ENCODE data around the gene MMP23B.
"Not testable (repeated sequence)": the region's sequence is repeated elsewhere in the genome, so short reads cannot be mapped to it uniquely, and the experiment has no call there.

Gene MMP23B

DNA sequence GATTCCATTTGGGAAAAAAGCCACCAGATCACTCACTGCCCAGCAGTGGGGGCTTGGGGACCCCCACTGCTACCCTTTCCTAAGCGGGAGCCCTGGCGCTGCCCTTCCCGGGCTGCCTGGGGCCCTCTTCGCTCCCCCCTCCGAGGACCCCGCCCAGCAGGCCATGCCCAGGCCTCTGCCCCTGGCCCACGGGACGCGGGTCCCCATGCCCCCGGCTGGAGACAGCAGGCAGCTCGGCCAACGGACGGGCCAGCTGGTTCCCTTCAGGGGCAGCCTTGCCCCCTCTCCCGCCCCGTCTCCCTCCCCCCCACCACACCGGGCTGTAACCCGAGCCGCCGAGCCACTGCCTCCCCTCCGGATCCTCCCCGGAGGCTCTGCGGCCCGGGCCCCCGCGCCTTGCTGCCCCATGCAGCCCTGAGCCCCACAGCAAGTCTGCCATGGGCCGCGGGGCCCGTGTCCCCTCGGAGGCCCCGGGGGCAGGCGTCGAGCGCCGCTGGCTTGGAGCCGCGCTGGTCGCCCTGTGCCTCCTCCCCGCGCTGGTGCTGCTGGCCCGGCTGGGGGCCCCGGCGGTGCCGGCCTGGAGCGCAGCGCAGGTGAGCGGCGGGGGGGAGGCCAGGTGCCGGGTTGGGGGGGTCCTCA is at the start of gene MMP23B:
TSS of gene MMP23B (plus strand) at position 392 of the 639 bp plus-strand sequence. CDS start at position 438, 46 bp downstream.
- DNase-seq = no peak

- no peak for DNase-seq
Measured at GRCh38 chr1:1582585-1583346, 49.2 kb upstream of the MMP23B start.

- DNase-seq = no peak
Measured at GRCh38 chr1:1583347-1584010, 48.5 kb upstream of the MMP23B start.

- no peak for DNase-seq
Measured at GRCh38 chr1:1591452-1591851, 40.5 kb upstream of the MMP23B start.

GRCh38 chr1:1593834-1594601 is 38.0 kb upstream of the MMP23B start:
- DNase-seq = no peak

GRCh38 chr1:1594602-1595260 is 37.2 kb upstream of the MMP23B start:
- no peak for DNase-seq

DNA sequence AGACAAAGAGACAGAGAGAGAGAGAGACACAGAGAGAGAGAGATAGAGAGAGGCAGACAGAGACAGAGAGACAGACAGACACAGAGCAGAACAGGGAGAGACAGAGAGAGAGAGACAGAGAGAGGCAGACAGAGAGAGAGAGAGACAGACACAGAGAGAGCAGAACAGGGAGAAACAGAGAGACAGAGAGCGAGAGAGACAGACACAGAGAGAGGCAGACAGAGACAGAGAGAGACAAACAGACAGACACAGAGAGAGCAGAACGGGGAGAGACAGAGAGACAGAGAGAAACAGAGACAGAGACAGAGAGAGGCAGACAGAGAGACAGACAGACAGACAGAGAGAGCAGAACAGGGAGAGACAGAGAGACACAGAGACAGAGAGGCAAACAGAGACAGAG is 36.6 kb upstream of the MMP23B start:
- DNase-seq = not testable (repeated sequence)

GRCh38 chr1:1596493-1597274 is 35.3 kb upstream of the MMP23B start:
- DNase-seq = no peak

- no peak for DNase-seq
Measured at GRCh38 chr1:1597275-1597930, 34.6 kb upstream of the MMP23B start.

DNA sequence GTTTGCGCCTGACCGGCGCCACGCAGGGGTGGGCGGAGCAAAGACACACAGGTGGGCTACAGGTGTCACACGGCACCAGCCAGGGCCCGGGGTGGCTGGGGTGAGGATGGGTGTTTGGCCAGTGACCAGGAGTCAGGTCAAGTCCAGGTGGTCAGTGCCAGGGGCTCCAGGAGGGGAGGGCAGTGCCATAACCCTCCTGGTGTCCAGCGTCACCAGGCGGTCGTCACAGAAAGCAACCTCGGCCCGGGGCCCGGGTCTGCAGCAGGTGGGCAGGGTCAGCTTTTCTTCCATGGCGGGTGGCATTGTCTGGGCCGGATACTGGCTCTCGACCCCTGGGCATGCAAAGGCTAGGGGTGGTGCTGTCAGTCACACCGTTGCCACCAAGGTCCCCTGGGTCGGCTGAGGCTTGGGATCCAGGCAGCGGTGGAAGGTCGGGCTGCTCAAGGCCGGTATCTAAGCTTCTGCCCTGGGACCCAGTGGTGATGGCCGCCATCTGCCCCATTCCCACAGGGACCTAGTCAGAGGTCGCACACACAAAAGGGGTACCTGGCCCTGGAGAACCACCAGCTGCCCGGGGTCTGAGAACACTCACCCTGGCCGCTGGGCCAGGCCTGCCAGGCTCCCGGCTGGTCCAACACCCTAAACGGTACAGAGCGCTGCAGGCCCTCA is 33.8 kb upstream of the MMP23B start:
- DNase-seq = no peak

DNA sequence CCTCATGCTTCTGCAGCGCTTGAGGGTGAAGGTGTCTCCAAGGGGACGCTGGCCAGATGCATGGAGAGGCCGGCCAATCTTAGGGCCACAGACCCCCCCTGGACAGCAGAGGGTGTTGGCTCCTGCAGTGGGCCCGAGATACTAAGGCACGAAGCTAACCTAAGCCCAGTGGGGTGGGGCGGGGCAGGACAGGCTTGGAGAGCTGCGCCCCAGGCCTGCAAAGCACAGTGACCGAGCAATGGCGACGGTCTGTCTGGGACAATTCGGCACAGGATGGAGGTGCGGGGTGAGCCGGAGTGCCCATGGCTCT is 33.3 kb upstream of the MMP23B start:
- no peak for DNase-seq

- DNase-seq = no peak
Measured at GRCh38 chr1:1599030-1599934, 32.7 kb upstream of the MMP23B start.

GRCh38 chr1:1599935-1600860 is 31.8 kb upstream of the MMP23B start, which contains the start of gene FNDC10:
Gene FNDC10, minus strand, starts transcription at chr1:1600135. Its CDS starts 120 bp downstream, at chr1:1600015.
- no peak for DNase-seq

- DNase-seq = no peak
Measured at GRCh38 chr1:1600861-1601563, 31.0 kb upstream of the MMP23B start.

- DNase-seq = no peak
Measured at GRCh38 chr1:1601564-1602303, 30.2 kb upstream of the MMP23B start.

- DNase-seq = no peak
Measured at GRCh38 chr1:1602304-1602967, 29.5 kb upstream of the MMP23B start.
